GM06990 (cell line): Measurements from ENCODE around the gene SYNDIG1L.

Experiments
- DNase-seq: peaks from one replicate; pipeline ENCODE4 v3.0.0-alpha.2; 2011; ENCODE audit not compliant: insufficient read length; ENCODE audit errors: extremely low read depth
- H3K27me3 ChIP-seq: replicated peaks from 2 replicates; pipeline ENCODE4 v1.6.0; 2011; ENCODE audit warnings: low read length; ENCODE audit not compliant: control insufficient read depth, insufficient read depth
- H3K36me3 ChIP-seq: 2 replicates; pipeline ENCODE4 v1.5.1; 2011; ENCODE audit warnings: low read length; ENCODE audit not compliant: control insufficient read depth, insufficient read depth
- H3K4me3 ChIP-seq: replicated peaks from 2 replicates; pipeline ENCODE4 v1.5.1; 2011; ENCODE audit warnings: low read depth, mild to moderate bottlenecking, control low read depth, low read length
- TF ChIP-seq, protein P1 (sequence below): IDR thresholded peaks from 2 replicates; pipeline ENCODE4 v1.5.1; 2011; ENCODE audit warnings: low read length, control low read depth, mild to moderate bottlenecking, inconsistent platforms; ENCODE audit not compliant: insufficient read depth, poor library complexity, severe bottlenecking

SYNDIG1L gene

GRCh38 chr14:74380172-74380571 is 45.8 kb downstream of the SYNDIG1L start:
- Histone ChIP-seq H3K27me3 (no peaks in the 10 kb centered on the region), H3K4me3 (no peak overlapping the region), H3K36me3 (no peaks in the 10 kb centered on the region)
- no peak for DNase-seq
- TF ChIP-seq, protein P1, sequence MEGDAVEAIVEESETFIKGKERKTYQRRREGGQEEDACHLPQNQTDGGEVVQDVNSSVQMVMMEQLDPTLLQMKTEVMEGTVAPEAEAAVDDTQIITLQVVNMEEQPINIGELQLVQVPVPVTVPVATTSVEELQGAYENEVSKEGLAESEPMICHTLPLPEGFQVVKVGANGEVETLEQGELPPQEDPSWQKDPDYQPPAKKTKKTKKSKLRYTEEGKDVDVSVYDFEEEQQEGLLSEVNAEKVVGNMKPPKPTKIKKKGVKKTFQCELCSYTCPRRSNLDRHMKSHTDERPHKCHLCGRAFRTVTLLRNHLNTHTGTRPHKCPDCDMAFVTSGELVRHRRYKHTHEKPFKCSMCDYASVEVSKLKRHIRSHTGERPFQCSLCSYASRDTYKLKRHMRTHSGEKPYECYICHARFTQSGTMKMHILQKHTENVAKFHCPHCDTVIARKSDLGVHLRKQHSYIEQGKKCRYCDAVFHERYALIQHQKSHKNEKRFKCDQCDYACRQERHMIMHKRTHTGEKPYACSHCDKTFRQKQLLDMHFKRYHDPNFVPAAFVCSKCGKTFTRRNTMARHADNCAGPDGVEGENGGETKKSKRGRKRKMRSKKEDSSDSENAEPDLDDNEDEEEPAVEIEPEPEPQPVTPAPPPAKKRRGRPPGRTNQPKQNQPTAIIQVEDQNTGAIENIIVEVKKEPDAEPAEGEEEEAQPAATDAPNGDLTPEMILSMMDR: no peak

GRCh38 chr14:74377976-74378690 is 47.9 kb downstream of the SYNDIG1L start:
- TF ChIP-seq, protein P1: no peak
- no peaks in the 10 kb centered on the region for H3K36me3 ChIP-seq
- H3K27me3 ChIP-seq: no peaks in the 10 kb centered on the region
- H3K4me3 ChIP-seq: no peak overlapping the region
- no peak for DNase-seq

DNA sequence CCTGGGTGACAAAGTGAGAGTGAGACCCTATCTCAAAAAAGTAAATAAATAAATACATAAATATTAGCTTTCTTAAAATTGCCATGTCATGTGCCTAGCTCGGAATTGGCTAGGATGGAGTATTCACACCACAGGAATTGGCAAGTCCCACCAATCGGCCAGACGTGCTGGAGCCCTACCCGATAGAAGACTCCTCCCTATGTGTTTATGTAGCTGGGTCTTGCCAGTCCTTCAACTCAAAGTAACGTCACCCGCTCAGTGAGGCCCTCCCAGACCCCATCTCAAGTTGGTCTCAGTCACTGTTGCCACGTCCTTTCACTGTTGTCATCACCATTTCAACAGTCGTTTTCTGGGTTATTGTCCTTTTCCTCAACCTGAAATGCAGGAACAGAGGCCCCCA is 57.6 kb downstream of the SYNDIG1L start:
- Histone ChIP-seq H3K4me3 (no peak overlapping the region), H3K27me3 (peaks cover 1% of the 10 kb centered on the region), H3K36me3 (no peaks in the 10 kb centered on the region)
- DNase-seq: no peak
- TF ChIP-seq, protein P1: no peak

- TF ChIP-seq, protein P1: no peak
- no peak for DNase-seq
- no peaks in the 10 kb centered on the region for H3K36me3 ChIP-seq
- H3K27me3 ChIP-seq: peaks cover 1% of the 10 kb centered on the region
- H3K4me3 ChIP-seq: no peak overlapping the region
These were observed 58.0 kb downstream of the SYNDIG1L start for GRCh38 chr14:74368026-74368425.

DNA sequence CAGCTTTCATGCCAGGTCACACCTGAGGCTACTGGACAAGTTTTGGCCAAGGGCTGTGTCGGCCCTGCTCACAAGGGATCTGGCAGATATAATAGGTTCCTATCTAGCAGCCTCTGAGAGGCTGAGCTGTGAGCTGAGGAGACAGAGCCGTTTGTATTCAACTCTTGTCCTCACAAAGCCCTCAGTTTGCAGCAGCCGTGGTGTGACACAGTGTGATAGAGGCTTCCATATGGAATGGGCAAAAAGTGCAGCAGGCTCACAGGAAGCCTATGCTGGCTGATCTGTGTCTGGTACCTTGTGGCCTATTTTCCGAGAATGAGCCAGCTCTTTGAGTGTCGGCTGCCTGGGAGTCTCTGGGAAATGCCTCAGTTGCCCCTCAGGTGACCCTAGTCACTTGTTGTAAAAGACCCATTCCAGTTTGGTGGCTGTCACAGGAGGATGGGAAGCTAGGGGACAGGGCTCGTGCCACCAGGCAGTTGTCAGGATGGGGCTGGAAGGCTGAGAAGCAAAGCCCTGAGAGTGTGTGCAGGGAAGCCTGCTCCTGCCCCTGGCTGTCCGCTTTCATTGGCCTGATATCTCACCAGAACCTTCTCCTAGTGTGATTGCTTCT is 61.6 kb downstream of the SYNDIG1L start:
- H3K36me3 ChIP-seq: no peaks in the 10 kb centered on the region
- no peak overlapping the region for H3K4me3 ChIP-seq
- TF ChIP-seq, protein P1: no peak
- DNase-seq: no peak
- peaks cover 1% of the 10 kb centered on the region for H3K27me3 ChIP-seq
